Fibroblast of the aortic adventitia (primary cell): ENCODE measurements around the gene APOLD1. TPM values are rescaled to one million over a fixed set of nuclear protein-coding genes. Genes with fewer than 3 reads are reported as not detected.
"Not testable (repeated sequence)": the region's sequence is repeated elsewhere in the genome, so short reads cannot be mapped to it uniquely, and the experiment has no call there.

Experiments
- DNase-seq: peaks from one replicate; pipeline ENCODE4 v3.0.0-alpha.2; 2010; ENCODE audit warnings: low read depth
- H3K4me3 ChIP-seq: 2 replicates; pipeline ENCODE4 v1.5.1; 2011; ENCODE audit warnings: low read depth, mild to moderate bottlenecking, control low read depth, low read length, moderate library complexity
- small RNA-seq: library from RNA; depleted of rRNA; stranded (forward); fragments of <200 nt; gene quantifications from one replicate; pipeline ENCODE3, GENCODE V24; 2012
- total RNA-seq: library from RNA; depleted of rRNA; stranded (reverse); fragments of >200 nt; gene quantifications from 2 replicates; pipeline ENCODE4 v1.2.3, GENCODE V29; 2012; ENCODE audit warnings: low replicate concordance
- TF ChIP-seq, protein P1 (sequence below): IDR thresholded peaks from 2 replicates; pipeline ENCODE4 v1.5.1; 2011; ENCODE audit warnings: mild to moderate bottlenecking, low read length, control low read depth, inconsistent platforms; ENCODE audit not compliant: insufficient read depth

Gene APOLD1
- total RNA-seq, 1 donor: 9.2 TPM

- no peak for DNase-seq
- H3K4me3 ChIP-seq: no peak overlapping the region
- TF ChIP-seq, protein P1, sequence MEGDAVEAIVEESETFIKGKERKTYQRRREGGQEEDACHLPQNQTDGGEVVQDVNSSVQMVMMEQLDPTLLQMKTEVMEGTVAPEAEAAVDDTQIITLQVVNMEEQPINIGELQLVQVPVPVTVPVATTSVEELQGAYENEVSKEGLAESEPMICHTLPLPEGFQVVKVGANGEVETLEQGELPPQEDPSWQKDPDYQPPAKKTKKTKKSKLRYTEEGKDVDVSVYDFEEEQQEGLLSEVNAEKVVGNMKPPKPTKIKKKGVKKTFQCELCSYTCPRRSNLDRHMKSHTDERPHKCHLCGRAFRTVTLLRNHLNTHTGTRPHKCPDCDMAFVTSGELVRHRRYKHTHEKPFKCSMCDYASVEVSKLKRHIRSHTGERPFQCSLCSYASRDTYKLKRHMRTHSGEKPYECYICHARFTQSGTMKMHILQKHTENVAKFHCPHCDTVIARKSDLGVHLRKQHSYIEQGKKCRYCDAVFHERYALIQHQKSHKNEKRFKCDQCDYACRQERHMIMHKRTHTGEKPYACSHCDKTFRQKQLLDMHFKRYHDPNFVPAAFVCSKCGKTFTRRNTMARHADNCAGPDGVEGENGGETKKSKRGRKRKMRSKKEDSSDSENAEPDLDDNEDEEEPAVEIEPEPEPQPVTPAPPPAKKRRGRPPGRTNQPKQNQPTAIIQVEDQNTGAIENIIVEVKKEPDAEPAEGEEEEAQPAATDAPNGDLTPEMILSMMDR: no peak
Measured at GRCh38 chr12:12839003-12839395, 53.5 kb downstream of the APOLD1 start.

DNA sequence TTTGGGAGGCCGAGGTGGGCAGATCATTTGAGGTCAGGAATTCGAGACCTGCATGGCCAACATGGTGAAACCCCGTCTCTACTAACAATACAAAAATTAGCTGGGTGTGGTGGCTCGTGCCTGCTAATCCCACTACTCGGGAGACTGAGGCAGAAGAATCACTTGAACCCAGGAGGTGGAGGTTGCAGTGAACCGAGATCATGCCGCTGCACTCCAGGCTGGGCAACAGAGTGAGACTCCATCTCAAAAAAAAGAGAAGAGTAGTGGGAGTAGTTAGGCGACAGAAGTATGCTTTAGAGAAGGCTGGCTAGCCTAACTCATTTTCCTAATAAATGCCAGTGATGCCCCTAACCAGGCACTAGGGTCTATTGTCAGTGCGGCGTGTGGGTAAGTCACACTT is 54.0 kb downstream of the APOLD1 start:
- H3K4me3 ChIP-seq, DNase-seq: not testable (repeated sequence)

DNA sequence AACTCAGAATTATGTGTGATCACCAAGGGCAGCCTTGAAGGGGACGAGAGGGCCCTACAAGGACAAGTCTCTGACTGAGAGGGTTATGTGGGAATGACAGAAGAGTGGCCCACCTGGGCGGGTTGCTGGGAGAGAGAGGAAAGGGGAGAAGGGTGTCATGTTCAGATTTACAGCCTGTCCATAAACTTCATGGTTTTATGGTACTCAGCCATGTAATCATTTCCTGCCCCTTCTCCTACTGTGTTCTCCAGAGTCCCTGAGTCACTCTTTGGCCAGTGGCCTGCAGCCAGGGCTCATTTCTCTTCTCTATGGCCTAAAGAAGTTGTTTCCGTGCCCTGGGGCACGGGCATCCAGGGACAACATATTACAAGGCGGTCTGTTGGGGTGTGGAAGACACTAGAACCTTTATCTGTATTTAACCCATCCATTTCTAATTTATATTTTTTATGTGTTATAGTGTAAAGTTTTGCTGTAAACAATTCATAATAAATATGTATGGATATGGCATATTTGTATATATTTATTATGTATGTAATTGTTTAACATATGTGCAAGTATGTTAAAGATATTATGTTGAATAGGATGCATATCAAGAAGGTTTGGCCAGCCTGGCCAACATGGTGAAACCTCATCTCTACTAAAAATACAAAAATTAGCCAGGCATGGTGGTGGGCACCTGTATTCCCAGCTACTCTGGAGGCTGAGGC is 54.6 kb downstream of the APOLD1 start:
- TF ChIP-seq, protein P1: no peak
- H3K4me3 ChIP-seq: no peak overlapping the region
- peak; percentile 74 for DNase-seq

GRCh38 chr12:12840580-12840899 is 55.1 kb downstream of the APOLD1 start:
- H3K4me3 ChIP-seq: no peak overlapping the region
- TF ChIP-seq, protein P1: no peak
- no peak for DNase-seq

Small RNA genes within 50 kb of the gene (small RNA-seq; reads per million reads assigned to genes)
- gene AC007215.1 (not detected), gene MIR613 (not detected)

Other genes starting within 250 kb of the APOLD1 start
- gene DUSP16, start 222.8 kb upstream of the APOLD1 start, total RNA-seq: 5.9 and 6.8 TPM in 2 replicates
- 44.6 and 49.9 TPM in 2 replicates for gene CREBL2, start 173.8 kb upstream of the APOLD1 start, total RNA-seq
- 1.2 and 2.4 TPM in 2 replicates for gene GPR19, start 89.5 kb upstream of the APOLD1 start, total RNA-seq
- 28.4 and 41.2 TPM in 2 replicates for gene CDKN1B, start 68.3 kb upstream of the APOLD1 start, total RNA-seq
- 55.3 and 68.4 TPM in 2 replicates for gene DDX47, start 27.7 kb downstream of the APOLD1 start, total RNA-seq
- gene GPRC5A, start 105.9 kb downstream of the APOLD1 start, total RNA-seq: 5.4 and 15.5 TPM in 2 replicates
- not detected in 2 replicates for gene GPRC5D, start 166.5 kb downstream of the APOLD1 start, total RNA-seq
- gene HEBP1, start 214.6 kb downstream of the APOLD1 start, total RNA-seq: 14.4 and 35.3 TPM in 2 replicates